GM23338 (cell line): ENCODE measurements around the gene KATNAL2. TPM values are rescaled to one million over a fixed set of nuclear protein-coding genes. Genes with fewer than 3 reads are reported as not detected.
A peak's percentile ranks its signal among the peaks of the same experiment; 100 is the strongest.

Experiments
- ATAC-seq: fragments of 200-7000 bp; cut with Tn5 transposase; 3 replicates; pipeline ENCODE4 v1.9.1; 2020
- DNase-seq: peaks from one replicate; pipeline ENCODE4 v3.0.0-alpha.2; 2015; ENCODE audit warnings: low spot score
- H2AFZ ChIP-seq: fragments of 200-600 bp; sonication (generic); 2 replicates; pipeline ENCODE4 v1.8.0; 2016; ENCODE audit warnings: antibody characterized with exemption, mild to moderate bottlenecking, moderate library complexity
- H3F3A ChIP-seq: fragments of 200-600 bp; sonication (generic); replicated peaks from 2 replicates; pipeline ENCODE4 v1.8.0; 2017; ENCODE audit warnings: antibody characterized with exemption, mixed run types, low read depth
- H3K27ac ChIP-seq: fragments of 200-600 bp; sonication (generic); 2 replicates; pipeline ENCODE4 v1.6.1; 2016; ENCODE audit warnings: low read depth
- H3K27me3 ChIP-seq: fragments of 200-600 bp; sonication (generic); 2 replicates; pipeline ENCODE4 v1.8.0; 2016; ENCODE audit warnings: mild to moderate bottlenecking, mixed run types, moderate library complexity; ENCODE audit not compliant: insufficient read depth
- H3K36me3 ChIP-seq: fragments of 200-600 bp; sonication (generic); 2 replicates; pipeline ENCODE4 v1.8.0; 2016; ENCODE audit warnings: mild to moderate bottlenecking; ENCODE audit not compliant: insufficient read depth
- H3K4me1 ChIP-seq: fragments of 200-600 bp; sonication (generic); 2 replicates; pipeline ENCODE4 v1.8.0; 2016; ENCODE audit warnings: mild to moderate bottlenecking, moderate library complexity; ENCODE audit not compliant: insufficient read depth
- H3K4me2 ChIP-seq: fragments of 200-600 bp; sonication (generic); 2 replicates; pipeline ENCODE4 v1.7.1; 2017; ENCODE audit warnings: mixed run types
- H3K4me3 ChIP-seq: fragments of 200-600 bp; sonication (generic); 2 replicates; pipeline ENCODE4 v1.6.1; 2016; ENCODE audit warnings: mixed run types
- H3K79me2 ChIP-seq: fragments of 200-600 bp; sonication (generic); replicated peaks from 2 replicates; pipeline ENCODE4 v1.8.0; 2017; ENCODE audit warnings: mild to moderate bottlenecking; ENCODE audit not compliant: insufficient read depth
- H3K9me2 ChIP-seq: fragments of 200-600 bp; sonication (generic); 2 replicates; pipeline ENCODE4 v1.8.0; 2017; ENCODE audit not compliant: insufficient read depth
- H4K20me1 ChIP-seq: fragments of 200-600 bp; sonication (generic); replicated peaks from 2 replicates; pipeline ENCODE4 v1.8.0; 2017; ENCODE audit warnings: mild to moderate bottlenecking; ENCODE audit not compliant: insufficient read depth
- H3K27ac Mint-ChIP-seq: 2 replicates; pipeline ENCODE4 v1.8.0; 2020; ENCODE audit warnings: inconsistent platforms, mild to moderate bottlenecking, moderate library complexity, mixed read lengths
- H3K27me3 Mint-ChIP-seq: 3 replicates; pipeline ENCODE4 v1.8.0; 2022; ENCODE audit warnings: low read depth, mild to moderate bottlenecking, moderate library complexity, mixed read lengths, inconsistent platforms; ENCODE audit not compliant: insufficient read depth, poor library complexity
- H3K36me3 Mint-ChIP-seq: 3 replicates; pipeline ENCODE4 v1.8.0; 2021; ENCODE audit warnings: low read depth, mild to moderate bottlenecking, inconsistent platforms, moderate library complexity, mixed read lengths
- H3K4me1 Mint-ChIP-seq: 3 replicates; pipeline ENCODE4 v1.8.0; 2020; ENCODE audit warnings: mild to moderate bottlenecking, inconsistent platforms, mixed read lengths
- H3K4me3 Mint-ChIP-seq: 3 replicates; pipeline ENCODE4 v1.8.0; 2021; ENCODE audit warnings: moderate library complexity, mild to moderate bottlenecking, inconsistent platforms, mixed read lengths
- H3K9me3 Mint-ChIP-seq: 3 replicates; pipeline ENCODE4 v1.8.0; 2020; ENCODE audit warnings: moderate library complexity, mild to moderate bottlenecking, inconsistent platforms, mixed read lengths
- CREB1 ChIP-seq: fragments of 250-450 bp; sonication (Bioruptor Pico); IDR thresholded peaks from 2 replicates; pipeline ENCODE4 v1.5.0; 2020; ENCODE audit warnings: low read depth, mild to moderate bottlenecking, moderate library complexity
- EZH2 ChIP-seq: fragments of 200-600 bp; sonication (generic); IDR thresholded peaks from one replicate; pipeline ENCODE4 v1.8.0; 2017; ENCODE audit warnings: antibody characterized with exemption, mild to moderate bottlenecking, low read depth; ENCODE audit not compliant: unreplicated experiment
- EZH2phosphoT487 ChIP-seq: fragments of 200-600 bp; sonication (generic); IDR thresholded peaks from one replicate; pipeline ENCODE4 v1.8.1; 2018; ENCODE audit warnings: antibody characterized with exemption; ENCODE audit not compliant: unreplicated experiment
- JUNB ChIP-seq: IDR thresholded peaks from one replicate; pipeline ENCODE4 v1.6.1; 2016; ENCODE audit warnings: antibody characterized with exemption; ENCODE audit not compliant: unreplicated experiment
- NANOG ChIP-seq: IDR thresholded peaks from 2 replicates; pipeline ENCODE4 v1.6.1; 2016; ENCODE audit warnings: antibody characterized with exemption, borderline replicate concordance
- POLR2AphosphoS5 ChIP-seq: IDR thresholded peaks from 2 replicates; pipeline ENCODE4 v1.6.1; 2016; ENCODE audit warnings: antibody characterized with exemption, low read depth
- STAT1 ChIP-seq: IDR thresholded peaks from one replicate; pipeline ENCODE4 v1.6.1; 2016; ENCODE audit warnings: antibody characterized with exemption; ENCODE audit not compliant: unreplicated experiment
- ZNF114 ChIP-seq: fragments of 250-450 bp; sonication (Bioruptor Pico); IDR thresholded peaks from 2 replicates; pipeline ENCODE4 v1.5.0; 2020; ENCODE audit warnings: mild to moderate bottlenecking, moderate library complexity
- ZNF331 ChIP-seq: fragments of 250-450 bp; sonication (Bioruptor Pico); IDR thresholded peaks from 2 replicates; pipeline ENCODE4 v1.5.0; 2020; ENCODE audit warnings: low read depth, mild to moderate bottlenecking, moderate library complexity
- ZNF462 ChIP-seq: fragments of 250-450 bp; sonication (Bioruptor Pico); IDR thresholded peaks from 2 replicates; pipeline ENCODE4 v1.5.0; 2020; ENCODE audit warnings: mild to moderate bottlenecking, moderate library complexity
- polyA plus RNA-seq: library from polyadenylated mRNA; unstranded; fragments of >200 nt; fragmentation: Nextera tagmentation; extraction: Ambion mirVana; gene quantifications from 2 replicates; pipeline ENCODE4 v1.2.1, GENCODE V29; 2016
- total RNA-seq: library from RNA; depleted of rRNA; stranded (reverse); fragments of >200 nt; shearing (Covaris generic); gene quantifications from 2 replicates; pipeline ENCODE4 v1.2.3, GENCODE V29; 2014
- TF ChIP-seq, protein P1 (sequence below), 2 experiments: fragments of 200-600 bp in 1 of 2; sonication (generic) in 1 of 2; conservative IDR thresholded peaks; 2 replicates each; pipeline versions ENCODE4 v1.5.1 to v1.6.1; 2016 to 2017; ENCODE audit warnings: antibody characterized with exemption in 2 of 2, low read depth in 2 of 2, mild to moderate bottlenecking in 2 of 2, moderate library complexity in 1 of 2
- TF ChIP-seq, protein P2 (sequence below): IDR thresholded peaks from one replicate; pipeline ENCODE4 v1.6.1; 2018; ENCODE audit warnings: antibody characterized with exemption; ENCODE audit not compliant: unreplicated experiment
- TF ChIP-seq, protein P3 (sequence below): IDR thresholded peaks from 2 replicates; pipeline ENCODE4 v1.6.1; 2016; ENCODE audit warnings: antibody characterized with exemption

The KATNAL2 gene
- total and polyA plus RNA-seq, 2 experiments from 2014 or later = 11.8 TPM

DNA sequence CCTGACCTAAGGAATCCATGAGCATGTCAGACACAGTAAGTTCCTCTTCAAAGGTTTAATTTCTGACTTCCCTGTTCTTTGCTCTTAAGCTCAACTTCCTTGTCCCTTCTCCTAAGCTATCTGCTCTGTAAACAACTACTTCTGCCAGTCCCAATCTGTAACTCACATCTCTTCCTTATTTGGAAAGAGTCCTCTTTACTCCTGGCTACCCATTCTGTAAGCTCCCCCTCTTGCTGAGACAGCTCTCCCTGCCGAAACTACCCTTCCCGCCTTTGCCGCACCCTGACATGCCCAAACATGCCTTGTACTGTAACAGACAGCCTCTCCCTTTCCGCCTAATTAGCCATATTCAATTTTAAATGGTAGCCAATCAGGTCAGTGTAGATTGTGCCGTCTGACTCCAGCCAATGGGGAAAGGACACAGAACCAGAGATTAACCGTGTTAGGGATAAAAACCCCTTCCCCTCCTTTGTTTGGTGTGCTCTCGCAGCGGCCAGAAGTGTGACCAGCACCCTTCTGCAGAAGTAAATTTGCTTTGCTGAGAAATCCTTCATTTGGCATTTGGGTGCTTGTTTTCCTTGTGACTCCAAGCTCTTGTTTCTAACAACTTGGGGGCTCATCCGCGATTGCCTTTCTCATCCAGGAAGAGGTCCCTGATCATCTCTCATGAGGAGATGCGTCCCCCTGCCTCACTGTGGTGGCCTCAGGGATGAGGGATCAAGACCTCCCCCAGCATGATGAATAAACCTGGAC lies 49.1 kb upstream of the KATNAL2 start:
- peak overlapping the region; percentile 14; the same call in 1 of the 2 replicates for H3K4me3 ChIP-seq
- H3F3A ChIP-seq = no peaks in the 10 kb centered on the region
- no peak for ATAC-seq
- H3K36me3 ChIP-seq = peaks cover 9% of the 10 kb centered on the region
- DNase-seq = peak; percentile 43
- peaks cover 37% of the 10 kb centered on the region for H3K9me3 Mint-ChIP-seq
- no peaks in the 10 kb centered on the region for H3K27me3 ChIP-seq
- TF ChIP-seq STAT1 = no peak
- no peak for TF ChIP-seq ZNF462 (CRISPR knock-in tag)
- TF ChIP-seq, protein P1, sequence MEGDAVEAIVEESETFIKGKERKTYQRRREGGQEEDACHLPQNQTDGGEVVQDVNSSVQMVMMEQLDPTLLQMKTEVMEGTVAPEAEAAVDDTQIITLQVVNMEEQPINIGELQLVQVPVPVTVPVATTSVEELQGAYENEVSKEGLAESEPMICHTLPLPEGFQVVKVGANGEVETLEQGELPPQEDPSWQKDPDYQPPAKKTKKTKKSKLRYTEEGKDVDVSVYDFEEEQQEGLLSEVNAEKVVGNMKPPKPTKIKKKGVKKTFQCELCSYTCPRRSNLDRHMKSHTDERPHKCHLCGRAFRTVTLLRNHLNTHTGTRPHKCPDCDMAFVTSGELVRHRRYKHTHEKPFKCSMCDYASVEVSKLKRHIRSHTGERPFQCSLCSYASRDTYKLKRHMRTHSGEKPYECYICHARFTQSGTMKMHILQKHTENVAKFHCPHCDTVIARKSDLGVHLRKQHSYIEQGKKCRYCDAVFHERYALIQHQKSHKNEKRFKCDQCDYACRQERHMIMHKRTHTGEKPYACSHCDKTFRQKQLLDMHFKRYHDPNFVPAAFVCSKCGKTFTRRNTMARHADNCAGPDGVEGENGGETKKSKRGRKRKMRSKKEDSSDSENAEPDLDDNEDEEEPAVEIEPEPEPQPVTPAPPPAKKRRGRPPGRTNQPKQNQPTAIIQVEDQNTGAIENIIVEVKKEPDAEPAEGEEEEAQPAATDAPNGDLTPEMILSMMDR (conservative IDR thresholded peaks at IDR 0.05; ENCODE audit: low read depth in 2 of 2) = no peak
- TF ChIP-seq, protein P2, sequence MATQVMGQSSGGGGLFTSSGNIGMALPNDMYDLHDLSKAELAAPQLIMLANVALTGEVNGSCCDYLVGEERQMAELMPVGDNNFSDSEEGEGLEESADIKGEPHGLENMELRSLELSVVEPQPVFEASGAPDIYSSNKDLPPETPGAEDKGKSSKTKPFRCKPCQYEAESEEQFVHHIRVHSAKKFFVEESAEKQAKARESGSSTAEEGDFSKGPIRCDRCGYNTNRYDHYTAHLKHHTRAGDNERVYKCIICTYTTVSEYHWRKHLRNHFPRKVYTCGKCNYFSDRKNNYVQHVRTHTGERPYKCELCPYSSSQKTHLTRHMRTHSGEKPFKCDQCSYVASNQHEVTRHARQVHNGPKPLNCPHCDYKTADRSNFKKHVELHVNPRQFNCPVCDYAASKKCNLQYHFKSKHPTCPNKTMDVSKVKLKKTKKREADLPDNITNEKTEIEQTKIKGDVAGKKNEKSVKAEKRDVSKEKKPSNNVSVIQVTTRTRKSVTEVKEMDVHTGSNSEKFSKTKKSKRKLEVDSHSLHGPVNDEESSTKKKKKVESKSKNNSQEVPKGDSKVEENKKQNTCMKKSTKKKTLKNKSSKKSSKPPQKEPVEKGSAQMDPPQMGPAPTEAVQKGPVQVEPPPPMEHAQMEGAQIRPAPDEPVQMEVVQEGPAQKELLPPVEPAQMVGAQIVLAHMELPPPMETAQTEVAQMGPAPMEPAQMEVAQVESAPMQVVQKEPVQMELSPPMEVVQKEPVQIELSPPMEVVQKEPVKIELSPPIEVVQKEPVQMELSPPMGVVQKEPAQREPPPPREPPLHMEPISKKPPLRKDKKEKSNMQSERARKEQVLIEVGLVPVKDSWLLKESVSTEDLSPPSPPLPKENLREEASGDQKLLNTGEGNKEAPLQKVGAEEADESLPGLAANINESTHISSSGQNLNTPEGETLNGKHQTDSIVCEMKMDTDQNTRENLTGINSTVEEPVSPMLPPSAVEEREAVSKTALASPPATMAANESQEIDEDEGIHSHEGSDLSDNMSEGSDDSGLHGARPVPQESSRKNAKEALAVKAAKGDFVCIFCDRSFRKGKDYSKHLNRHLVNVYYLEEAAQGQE = no peak
- TF ChIP-seq EZH2phosphoT487 = no peak
- TF ChIP-seq ZNF331 (CRISPR knock-in tag) = no peak
- no peak for TF ChIP-seq NANOG
- TF ChIP-seq, protein P3, sequence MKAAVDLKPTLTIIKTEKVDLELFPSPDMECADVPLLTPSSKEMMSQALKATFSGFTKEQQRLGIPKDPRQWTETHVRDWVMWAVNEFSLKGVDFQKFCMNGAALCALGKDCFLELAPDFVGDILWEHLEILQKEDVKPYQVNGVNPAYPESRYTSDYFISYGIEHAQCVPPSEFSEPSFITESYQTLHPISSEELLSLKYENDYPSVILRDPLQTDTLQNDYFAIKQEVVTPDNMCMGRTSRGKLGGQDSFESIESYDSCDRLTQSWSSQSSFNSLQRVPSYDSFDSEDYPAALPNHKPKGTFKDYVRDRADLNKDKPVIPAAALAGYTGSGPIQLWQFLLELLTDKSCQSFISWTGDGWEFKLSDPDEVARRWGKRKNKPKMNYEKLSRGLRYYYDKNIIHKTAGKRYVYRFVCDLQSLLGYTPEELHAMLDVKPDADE = no peak
- TF ChIP-seq CREB1 (CRISPR knock-in tag) = no peak
- TF ChIP-seq JUNB = no peak
- TF ChIP-seq ZNF114 (CRISPR knock-in tag) = no peak
- no peak for TF ChIP-seq POLR2AphosphoS5
- no peak for TF ChIP-seq EZH2
- H3K79me2 ChIP-seq = peaks cover 91% of the 10 kb centered on the region
- H3K36me3 Mint-ChIP-seq = peaks cover 58% of the 10 kb centered on the region
- peak overlapping the region; percentile 22; the same call in 1 of the 2 replicates for H3K27ac ChIP-seq
- peaks cover 17% of the 10 kb centered on the region for H3K4me1 Mint-ChIP-seq
- H3K9me2 ChIP-seq = no peaks in the 10 kb centered on the region; the same call in 1 of the 2 replicates
- H2AFZ ChIP-seq = no peak overlapping the region
- peaks cover 35% of the 10 kb centered on the region for H3K4me1 ChIP-seq
- H4K20me1 ChIP-seq = no peaks in the 10 kb centered on the region
- peaks cover 10% of the 10 kb centered on the region for H3K27me3 Mint-ChIP-seq
- no peak overlapping the region for H3K4me3 Mint-ChIP-seq
- peak overlapping the region; percentile 17; the same call in 1 of the 2 replicates for H3K4me2 ChIP-seq
- H3K27ac Mint-ChIP-seq = peak overlapping the region; percentile 61
